Retina (tissue), 1 donor: ENCODE measurements around the gene TBX6.

ENCODE experiments used
- DNase-seq: peaks from one replicate; pipeline ENCODE4 v3.0.0-alpha.2; 2016

The TBX6 gene

DNA sequence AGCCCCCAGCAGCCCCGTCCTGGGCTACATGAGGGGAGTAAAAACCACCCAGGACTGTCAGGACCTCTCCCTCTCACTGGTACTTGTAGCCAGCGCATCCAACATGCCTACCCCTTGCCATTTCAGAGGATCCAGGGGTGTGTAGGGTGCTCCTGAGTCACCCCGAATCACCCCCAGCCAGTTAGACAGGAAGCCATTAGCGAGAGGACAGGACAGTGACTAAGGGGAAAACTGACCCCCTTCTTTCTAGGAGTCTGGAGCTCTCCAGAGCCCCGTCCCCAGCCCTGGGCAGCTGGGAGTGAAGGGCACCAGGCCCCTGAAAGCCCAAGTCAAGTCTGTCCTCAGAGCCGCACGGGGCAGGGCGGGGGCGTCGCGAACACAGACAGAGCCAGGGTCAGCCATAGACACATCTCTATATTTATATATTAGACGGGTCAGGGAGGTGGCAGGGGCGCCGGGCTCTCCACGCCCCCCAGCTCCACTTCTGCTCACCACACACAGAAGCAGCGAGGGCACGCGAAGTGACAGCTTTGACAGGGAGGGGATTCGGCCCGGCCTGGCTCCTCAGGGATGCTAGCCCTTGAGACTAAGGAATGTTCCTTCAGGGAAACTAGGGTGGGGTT lies 22.1 kb upstream of the TBX6 start:
- DNase-seq: no peak

DNA sequence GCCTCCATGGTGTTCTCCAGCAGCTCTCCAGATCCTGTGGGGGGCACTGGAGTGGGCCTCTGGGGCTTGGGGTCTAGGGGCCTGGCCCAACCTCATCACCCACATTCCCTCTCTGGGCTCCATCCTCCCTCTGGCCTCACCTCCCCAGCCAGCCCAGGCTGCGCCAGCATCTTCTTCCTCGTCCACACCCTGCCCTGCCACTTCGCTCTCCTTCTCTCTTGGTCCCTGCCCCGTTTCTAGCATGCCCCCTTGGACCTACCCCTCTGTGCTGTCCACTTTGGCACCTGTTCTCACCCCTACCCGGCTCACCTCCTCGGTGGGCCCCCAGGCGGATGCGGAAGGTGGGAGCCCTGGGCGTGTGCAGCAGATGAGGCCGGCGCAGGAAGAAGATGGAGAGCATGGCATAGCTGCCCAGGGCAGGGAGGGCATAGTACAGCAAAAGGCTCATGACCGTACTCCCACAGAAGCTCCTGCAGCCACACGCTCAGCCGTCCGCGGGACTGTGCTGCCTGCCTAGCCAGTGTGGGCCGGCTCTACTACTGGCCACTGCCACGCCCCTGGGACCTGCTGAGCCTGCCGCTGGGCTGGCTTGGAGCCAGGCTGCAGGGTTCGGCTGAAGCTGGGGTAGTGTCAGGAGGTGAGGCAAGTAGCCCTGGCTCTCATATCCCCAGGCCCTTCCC lies 21.4 kb upstream of the TBX6 start, which contains the start of gene GDPD3:
Gene GDPD3, minus strand, starts transcription at position 507 of the 680 bp plus-strand sequence. Its CDS starts 59 bp downstream, at position 448.
- no peak for DNase-seq

DNA sequence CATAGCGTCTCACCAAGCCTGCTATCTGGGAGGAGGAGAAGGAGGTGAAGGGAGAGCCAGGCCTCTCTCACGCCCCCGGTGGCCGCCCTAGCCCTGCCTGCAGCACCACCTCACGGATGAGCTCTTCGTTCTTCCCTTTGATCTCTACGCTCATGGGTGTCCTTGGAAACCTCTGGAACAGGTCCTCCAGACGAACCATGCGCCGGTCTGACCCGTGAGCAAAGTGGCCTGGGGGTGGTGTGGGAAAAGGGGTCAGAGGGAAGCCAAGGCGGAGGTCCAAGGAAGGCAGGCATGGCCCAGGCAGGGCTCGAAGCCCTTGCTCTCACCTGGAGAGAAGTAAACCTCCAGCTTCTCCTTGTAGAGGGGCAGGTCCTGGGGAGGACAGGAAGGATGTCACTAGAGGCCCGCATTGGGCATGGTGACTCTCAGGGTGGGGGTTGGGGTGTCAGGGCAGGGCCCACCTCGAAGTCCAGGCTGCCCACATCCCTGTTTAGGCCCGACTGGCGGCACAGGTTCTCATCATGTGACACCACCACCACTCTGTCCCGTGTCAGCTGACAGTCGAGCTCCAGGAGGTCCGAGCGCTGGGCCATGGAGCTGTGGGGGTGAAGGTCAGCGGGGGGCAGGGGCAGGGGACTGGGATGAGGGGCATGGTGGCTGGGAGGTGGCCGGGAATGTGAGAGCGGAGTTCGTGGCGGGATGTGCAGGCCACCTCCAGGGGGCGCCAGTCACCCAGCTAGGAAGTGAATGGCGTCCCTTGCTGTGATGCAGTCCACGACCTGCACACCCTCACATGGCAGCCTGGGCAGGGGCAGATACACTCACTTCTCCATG lies 20.7 kb upstream of the TBX6 start:
- peak; percentile 17 for DNase-seq

DNA sequence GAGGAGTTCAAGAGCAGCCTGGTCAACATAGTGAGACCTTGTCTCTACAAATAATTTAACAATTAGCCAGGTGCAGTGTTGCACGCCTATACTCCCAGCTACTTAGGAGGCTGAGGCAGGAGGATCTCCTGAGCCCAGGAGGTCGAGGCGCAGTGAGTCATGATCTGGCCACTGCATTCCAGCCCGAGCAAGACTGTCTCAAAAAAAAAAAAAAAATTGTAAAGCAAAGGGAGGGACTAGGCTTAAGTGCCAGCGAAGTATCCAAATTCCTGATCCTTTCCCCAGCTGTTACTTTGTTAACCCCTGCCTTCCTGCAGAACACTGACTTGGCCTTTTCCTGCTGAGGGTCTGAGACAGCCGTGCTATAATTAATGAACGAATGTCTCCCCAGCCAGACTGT lies 18.9 kb upstream of the TBX6 start:
- no peak for DNase-seq

DNA sequence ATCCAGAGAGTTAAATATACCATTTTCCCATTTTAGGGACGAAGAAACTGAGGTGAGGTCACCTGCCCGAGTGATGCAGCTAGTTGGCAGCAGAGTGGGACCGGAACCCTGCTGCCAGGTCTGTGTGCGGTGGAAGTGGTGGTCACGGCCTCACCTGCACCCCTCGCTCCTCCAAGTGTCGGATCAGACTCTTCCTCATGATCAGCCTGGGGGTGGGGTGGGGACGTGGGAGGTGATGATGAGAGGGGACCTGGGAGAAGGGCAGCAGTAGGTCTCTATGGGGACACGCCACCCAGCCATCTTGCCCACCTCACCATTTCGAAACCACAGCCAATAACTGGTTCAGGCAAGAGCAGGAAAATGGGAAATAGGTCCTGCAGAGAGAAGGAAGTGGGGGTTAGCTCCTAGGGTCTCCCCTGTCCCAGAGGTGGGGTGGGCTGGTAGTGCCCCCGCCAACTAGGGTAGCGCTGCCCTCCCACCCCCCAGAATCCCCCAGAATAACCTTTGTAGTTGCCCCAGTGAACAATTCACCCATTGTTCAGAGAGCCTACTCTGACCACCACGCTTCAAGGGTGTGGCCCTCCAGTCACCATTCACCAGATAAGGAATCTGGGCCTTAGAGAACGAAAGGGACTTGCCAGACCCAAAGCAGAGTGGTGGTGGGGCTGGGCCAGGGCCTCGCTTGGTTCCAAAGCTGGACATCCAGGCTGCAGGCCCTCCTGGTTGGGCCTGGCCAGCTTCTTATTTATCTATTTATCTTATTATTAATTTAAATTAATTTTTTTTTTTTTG lies 16.5 kb upstream of the TBX6 start:
- no peak for DNase-seq

DNA sequence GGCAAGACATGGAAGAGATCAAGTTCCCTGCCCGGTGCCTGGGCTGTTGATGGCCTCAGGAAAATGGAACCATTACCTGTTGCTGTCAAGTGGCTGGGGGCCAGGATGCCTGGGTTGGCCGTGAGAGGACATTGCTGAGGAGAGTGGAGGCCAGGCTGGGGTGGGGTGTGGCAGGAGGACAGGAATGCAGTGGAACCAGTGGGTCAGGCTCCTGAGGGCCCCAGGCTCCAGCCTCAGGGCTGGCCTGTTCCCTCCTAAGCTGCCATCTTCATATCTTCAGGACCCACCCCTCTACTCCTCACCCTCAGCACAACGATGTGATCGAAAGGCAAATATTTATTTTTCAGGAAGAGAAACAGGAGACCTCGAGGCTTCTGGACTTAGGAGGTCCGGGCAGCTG lies 12.8 kb upstream of the TBX6 start:
- DNase-seq: no peak

DNA sequence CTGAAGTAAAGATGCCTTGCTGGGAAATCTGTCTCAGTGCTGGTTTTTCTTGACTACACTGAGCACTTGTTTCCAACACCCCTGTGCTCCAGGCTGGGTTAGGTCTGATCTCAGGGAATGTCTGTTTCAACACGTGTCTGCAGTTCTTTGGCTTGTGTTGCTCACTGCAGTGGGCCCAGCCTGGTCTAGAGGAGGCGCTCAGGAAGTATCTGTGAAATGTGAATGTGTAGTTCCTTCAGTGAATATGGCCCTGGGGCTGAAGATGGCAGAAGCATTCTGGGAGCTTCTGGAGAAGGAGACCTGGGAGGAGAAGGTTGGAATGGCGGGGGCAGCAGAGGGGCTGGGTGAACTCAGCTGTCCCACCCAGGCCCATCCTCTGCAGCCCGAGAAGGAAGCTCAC lies 12.4 kb upstream of the TBX6 start:
- DNase-seq: no peak

DNA sequence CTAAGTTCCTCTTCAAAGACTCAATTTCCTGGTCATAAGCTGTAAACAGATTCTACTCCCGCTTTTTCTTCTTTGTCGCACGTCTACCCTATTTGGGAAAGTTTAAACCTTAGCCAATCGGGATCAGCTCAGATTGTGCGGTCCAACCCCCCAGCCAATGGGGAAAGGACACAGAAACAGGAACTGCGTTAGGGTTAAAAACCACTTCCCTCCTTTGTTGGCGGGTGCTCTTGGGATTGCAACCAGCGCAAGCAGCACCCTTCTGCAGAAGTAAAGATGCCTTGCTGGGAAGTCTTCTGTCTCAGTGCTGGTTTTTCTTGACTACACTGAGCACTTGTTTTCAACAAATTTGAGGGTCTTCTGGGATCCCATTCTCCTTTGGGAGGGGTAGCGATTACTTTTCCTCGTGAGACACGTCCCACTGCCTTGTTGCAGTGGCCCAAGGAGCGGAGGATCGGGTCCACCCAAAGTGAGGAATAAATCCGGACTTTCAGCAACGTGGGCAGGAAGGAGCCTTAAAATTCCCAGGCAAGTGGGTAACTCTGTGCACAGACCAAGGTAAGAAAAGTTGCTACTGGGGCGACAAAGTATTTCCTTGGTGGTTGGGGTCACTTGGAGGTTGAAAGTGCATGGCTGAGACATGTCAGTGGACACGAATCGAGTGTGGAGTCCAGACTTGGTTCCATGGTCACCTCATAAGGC lies 5.3 kb upstream of the TBX6 start:
- DNase-seq: no peak

DNA sequence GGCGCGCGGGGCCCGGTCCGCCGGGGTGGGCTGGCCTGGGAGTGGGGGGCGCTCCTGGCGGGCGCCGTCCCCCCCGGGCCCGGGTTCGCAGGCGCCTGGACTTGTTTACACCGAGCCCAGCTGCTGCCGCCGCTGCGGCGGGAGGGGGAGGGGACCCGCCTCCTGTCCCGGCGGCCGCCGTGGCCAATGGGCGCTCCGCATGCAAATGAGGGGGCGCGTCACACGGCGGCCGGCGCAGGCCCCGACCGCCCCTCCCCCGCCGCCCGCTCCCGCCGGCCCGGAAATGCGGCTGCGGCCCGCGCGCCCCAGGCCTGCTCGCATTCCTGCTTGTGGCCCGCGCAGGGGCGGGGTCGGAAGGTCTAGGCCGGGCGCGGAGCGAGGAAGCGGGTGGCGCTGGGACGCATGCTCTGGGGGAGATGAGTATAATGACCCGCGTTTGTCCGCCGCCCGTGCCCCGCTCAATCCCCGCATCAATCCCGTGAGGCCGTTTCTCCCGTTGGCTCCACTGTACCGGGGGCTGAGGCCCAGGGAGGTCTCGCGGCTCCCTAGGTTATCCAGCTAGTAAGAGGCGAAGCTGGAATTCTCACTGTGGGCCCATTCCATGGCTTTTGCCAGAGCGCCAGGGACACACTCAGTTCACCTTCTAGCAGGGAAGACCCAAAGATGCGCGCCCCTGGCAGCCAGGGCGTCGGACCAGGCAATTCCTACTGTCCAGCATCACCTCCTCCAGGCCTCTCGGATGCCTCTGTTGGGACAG lies 4.6 kb upstream of the TBX6 start, which contains the start of gene YPEL3:
Gene YPEL3, minus strand, starts transcription at position 109 of the 757 bp plus-strand sequence. CDS start 731 bp downstream, outside the sequence.
- DNase-seq: peak; percentile 86

DNA sequence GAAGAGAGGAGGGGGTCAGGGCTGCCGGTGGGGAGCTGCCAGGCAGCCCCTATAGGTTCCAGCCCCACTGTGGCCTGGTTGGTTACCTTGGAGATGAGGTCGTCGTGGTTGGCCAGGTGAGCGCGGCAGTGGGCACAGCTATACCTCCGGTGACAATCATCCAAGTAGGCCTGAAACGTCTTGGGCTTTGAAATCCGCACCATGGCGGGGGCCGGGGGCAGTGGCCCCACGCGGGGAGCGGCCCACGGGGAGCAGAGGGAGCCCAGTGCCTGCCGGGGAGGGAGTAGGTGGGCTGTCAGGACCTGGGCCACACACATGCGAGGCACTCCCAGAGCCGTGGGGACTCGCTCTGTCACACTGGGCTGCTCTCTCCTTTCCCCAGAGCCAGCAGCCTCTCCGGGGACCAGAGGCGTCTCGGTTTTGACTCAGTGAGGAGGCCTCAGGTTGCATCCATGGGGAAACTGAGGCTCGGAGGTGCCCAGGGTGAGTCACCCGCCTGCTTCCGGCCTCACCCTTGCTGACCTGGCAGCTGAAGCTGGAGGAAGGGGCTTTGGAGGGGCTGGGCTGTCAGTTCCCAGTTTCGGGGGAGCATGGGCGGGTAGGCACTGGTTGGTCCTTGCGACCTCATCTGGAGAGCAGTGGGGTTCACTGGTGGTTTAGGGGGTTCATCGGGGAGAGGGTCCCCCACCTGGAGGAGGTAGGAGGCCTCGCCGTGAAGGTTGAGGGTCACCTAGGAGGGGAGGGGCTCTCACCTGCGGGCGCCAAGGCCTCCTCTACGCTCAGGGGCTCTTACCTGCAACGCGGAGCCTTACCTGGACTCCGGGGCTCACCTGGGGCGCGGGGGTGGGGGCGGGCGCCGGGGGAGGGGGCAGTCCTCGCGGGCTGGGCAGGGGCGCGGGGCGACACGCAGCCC lies 3.7 kb upstream of the TBX6 start:
- peak; percentile 43 for DNase-seq

DNA sequence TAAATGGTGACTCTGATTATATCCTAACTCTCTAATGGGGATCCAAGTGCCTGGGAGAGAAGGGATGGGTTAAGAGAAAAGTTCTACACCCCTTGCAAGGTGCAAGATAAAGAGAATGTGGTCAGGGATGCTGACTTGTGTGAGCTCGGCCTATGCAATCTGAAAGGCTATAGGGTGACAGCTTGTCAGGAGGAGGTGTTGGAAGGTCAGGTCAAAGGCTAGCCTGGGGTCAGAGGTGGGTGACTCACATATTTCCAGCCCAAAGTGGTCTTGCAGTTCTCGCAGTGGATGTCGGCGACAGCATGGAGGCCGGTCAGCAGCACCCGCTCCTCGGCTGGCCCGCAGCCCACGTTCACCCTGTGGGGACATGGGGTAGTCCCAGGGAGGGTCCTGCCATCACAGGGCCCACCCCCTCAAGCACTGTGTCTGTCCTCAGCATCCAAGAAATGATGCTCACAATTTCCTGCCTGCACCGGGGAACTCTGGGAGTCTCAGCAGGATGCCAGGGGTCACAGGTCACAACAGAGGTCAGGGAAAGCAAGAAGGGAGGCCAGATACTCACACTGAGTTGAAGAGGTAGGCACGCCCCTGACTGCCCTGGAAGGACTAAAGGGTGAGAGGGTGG lies 2.9 kb upstream of the TBX6 start:
- DNase-seq: no peak

DNA sequence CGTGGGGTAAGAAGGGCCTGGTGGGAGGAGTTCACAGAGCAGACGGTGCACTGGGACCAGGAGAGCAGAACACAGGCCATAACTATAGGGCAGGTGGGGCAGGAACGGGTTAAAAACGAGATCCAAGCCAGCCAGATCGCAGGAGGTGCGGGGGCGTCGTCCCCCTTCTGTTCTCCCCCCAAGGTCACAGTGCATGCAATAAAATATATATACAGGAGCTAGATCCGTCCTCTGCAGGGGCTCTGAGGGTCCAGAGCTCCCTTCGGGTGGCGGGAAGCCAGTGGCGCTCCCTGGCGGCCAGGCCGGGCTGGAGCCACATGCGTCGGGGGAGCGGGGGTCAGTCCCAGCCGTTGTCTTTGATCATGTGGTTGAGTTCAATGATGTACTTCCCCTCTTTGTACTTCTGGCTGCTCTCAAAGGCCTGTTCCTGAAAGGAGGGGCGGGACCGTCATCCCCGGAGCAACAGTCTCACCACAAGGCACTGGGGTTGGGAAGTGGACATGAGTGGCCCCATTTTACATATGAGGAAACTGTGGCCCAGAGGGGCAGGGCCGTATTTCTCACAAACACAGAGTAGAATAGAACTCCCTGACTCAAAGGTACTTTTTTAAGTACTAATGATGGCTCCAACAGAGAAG lies 768 bp upstream of the TBX6 start:
- DNase-seq: peak; percentile 77

DNA sequence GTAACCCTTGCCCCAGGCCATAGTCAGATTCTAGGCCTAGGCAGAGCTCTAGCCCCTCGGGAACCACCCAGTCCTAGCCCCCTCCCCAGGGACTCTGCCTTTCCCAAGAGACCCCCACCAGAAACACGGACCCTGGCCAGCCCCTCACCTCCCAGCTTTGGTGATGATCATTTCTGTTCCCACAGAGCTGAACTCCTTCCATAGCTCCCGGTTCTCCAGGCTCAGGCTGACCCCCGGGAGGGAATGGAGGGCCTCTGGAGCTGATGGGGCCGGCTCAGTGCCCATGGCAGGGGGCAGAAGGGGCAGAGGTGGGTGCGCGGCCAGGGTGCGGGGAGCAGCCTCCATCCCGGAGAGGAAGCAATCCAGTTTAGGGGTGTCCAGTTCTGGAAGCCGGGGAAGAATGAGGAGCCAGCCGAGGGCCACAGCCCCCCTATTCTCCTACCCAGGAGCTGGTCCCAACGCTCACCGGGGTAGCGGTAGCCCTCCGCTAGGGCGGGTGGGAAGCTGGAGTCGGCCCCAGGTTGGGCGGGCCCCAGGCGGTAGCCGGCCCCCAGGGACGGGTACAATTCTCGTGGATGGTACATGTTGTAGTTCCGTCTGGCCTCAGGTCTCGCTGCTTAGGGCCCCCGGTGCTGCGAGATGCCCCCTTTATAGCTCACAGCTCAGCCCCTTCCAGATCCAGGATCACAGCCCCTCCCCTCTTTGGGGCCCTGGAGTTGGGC lies 953 bp downstream of the TBX6 start:
- peak; percentile 26 for DNase-seq

DNA sequence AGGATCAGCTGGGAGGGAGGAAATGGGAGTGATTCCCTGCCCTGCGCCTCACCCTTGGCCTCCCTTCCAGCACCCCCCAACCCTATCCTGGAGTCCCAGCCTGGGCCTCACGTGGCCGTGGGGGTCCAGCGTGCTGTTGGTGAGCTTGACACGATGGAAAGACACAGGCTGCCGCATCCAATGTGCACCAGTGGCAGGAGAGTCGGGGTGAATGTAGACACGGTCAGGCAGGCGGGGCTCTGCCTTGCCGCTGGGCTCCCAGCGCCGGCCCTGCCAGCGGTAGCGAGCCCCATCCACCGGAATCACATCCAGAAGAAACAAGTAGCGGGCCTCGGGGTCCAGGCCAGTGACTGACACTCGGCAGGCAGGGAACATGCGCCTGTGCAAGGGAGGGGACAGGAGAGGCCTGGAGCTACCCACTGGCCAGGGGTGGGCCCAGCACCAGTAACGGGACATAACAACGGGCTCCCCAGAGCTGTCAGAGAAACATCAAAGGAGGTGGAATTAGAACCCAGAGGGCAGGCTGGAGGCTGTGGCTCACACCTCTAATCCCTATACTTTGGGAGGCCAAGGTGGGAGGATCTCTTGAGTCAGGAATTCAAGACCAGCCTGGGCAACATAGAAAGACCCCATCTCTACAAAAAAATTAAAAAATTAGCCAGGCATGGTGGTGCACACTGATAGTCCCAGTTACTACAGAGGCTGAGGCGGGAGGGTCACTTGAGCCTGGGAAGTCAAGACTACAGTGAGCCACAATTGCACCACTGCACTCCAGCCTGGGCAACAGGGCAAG lies 2.7 kb downstream of the TBX6 start:
- no peak for DNase-seq

DNA sequence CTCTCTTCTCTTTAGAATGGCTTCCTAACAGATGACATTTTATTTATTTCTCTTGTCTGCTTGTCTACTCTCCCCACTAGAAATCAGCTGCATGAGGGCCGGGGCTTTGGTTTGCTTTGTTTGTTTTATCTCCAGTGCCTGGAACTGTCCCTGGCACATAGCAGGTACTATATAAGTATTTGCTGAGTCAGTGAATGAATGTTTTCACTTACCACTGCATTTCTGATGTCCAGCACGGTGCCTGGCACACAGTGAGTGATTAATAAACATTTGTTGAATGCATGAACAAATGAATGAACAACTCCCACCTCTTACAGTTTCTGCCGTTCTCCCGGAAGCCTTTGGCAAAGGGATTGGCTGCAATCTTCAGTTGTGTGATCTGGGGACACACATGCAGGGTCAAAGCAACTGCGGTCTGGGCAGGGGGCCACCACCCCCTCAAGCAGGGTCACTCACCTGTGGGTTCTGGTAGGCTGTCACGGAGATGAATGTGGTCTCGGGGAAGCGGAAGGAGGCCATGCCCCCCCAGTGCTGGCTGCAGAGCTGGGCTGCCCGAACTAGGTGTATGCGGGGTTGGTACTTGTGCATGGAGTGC lies 3.4 kb downstream of the TBX6 start:
- DNase-seq: no peak

DNA sequence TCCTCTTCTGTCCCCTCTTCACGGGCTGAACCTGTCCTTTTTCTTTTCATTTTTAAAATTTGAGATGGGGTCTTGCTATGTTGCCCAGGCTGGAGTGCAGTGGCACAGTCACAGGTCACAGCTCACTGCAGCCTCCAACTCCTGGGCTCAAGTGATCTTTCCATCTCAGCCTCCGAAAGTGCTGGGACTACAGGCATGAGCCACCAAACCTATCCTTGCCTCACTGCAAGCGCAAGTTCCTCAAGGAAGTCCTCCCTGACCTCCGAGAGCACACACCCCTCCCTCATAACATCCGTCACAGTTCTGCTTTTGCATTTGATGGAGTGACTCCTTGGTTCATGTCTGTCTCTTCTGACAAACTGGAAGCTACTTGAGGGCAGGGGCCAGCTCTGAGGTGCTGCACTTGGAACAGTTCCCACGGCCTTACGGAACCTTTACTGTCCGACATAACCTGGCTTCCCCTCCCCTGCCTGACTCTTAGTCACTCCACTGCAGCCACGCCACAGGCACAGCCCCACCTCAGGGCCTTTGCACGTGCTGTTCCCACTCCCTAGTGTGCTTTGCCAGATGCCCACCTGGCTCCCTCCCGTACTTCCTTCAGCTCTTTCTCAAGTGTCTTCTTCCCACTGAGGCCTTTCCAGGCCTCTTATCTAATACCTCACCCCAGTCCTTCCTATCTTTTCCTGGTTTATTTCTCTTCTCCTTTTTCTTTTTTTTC lies 4.4 kb downstream of the TBX6 start:
- DNase-seq: no peak
